D721Med (cell line): ENCODE results near the gene C12orf57.

Experiments
- DNase-seq: peaks from one replicate; pipeline ENCODE4 v3.0.0; 2011; ENCODE audit warnings: low spot score; ENCODE audit not compliant: insufficient read length
- FAIRE-seq: peaks from 2 replicates; lab custom pipeline; 2011; peaks lifted over from hg19 to GRCh38; lab: Jason Lieb, UNC
- CTCF ChIP-seq: IDR thresholded peaks from 2 replicates; pipeline ENCODE4 v1.5.1; 2012; ENCODE audit warnings: mild to moderate bottlenecking, control low read depth; ENCODE audit not compliant: insufficient read depth; ENCODE audit errors: missing control alignments

The C12orf57 gene

GRCh38 chr12:6943722-6944380, at the start of gene C12orf57, which contains the start of gene RNU7-1:
TSS of gene C12orf57 (plus strand) at chr12:6944022. CDS start at chr12:6944122, 100 bp downstream.
TSS of gene RNU7-1 (plus strand) at chr12:6943816.
- no peak for FAIRE-seq
- DNase-seq: no peak
- no peak for TF ChIP-seq CTCF

- FAIRE-seq (no peak), DNase-seq (no peak)
- TF ChIP-seq CTCF: no peak
These were observed 49.5 kb upstream of the C12orf57 start for GRCh38 chr12:6894321-6894720.

- no peak for TF ChIP-seq CTCF
- FAIRE-seq (no peak), DNase-seq (no peak)
These were observed 46.9 kb upstream of the C12orf57 start for GRCh38 chr12:6896846-6897435.

GRCh38 chr12:6899427-6899826, 44.4 kb upstream of the C12orf57 start:
- no peak for FAIRE-seq
- no peak for DNase-seq
- TF ChIP-seq CTCF: no peak

- no peak for TF ChIP-seq CTCF
- FAIRE-seq (no peak), DNase-seq (no peak)
These were observed 43.8 kb upstream of the C12orf57 start for GRCh38 chr12:6899837-6900519.

- no peak for TF ChIP-seq CTCF
- no peak for DNase-seq
- no peak for FAIRE-seq
These were observed 41.4 kb upstream of the C12orf57 start for GRCh38 chr12:6902448-6902847.
